Upper lobe of right lung (tissue), 1 donor: ENCODE measurements around the gene PHF2. TPM values are rescaled to one million over a fixed set of nuclear protein-coding genes. Genes with fewer than 3 reads are reported as not detected.

ENCODE experiments used
- ATAC-seq: fragments of 200-7000 bp; cut with Tn5 transposase; one replicate; pipeline ENCODE4 v1.9.1; 2020; ENCODE audit warnings: mild to moderate bottlenecking, moderate library complexity
- DNase-seq: peaks from one replicate; pipeline ENCODE4 v3.0.0-alpha.2; 2020
- H3K27ac ChIP-seq: fragments of 200-600 bp; one replicate; pipeline ENCODE4 v1.8.0; 2022
- H3K27me3 ChIP-seq: fragments of 200-600 bp; one replicate; pipeline ENCODE4 v1.8.0; 2022; ENCODE audit warnings: mild to moderate bottlenecking
- H3K36me3 ChIP-seq: fragments of 200-600 bp; one replicate; pipeline ENCODE4 v1.8.0; 2022
- H3K4me1 ChIP-seq: fragments of 200-600 bp; one replicate; pipeline ENCODE4 v1.8.0; 2022
- H3K4me3 ChIP-seq: fragments of 200-600 bp; one replicate; pipeline ENCODE4 v1.8.0; 2022; ENCODE audit warnings: mild to moderate bottlenecking
- H3K9me3 ChIP-seq: fragments of 200-600 bp; one replicate; pipeline ENCODE4 v1.8.0; 2022
- intact Hi-C: fragments of 100-400 bp; cut with DNase I; formaldehyde crosslinking; loops from one replicate; pipeline ENCODE4 v1.11.0; 2022
- total RNA-seq: library from RNA; stranded (reverse); fragmentation: NEBNext Ultra II Directional; extraction: Animal tissue kit (Norgen Biotek cat#: 25700); gene quantifications from one replicate; pipeline ENCODE4 v1.2.1, GENCODE V29; 2021
- TF ChIP-seq, protein P1 (sequence below): fragments of 200-600 bp; IDR thresholded peaks from one replicate; pipeline ENCODE4 v1.8.0; 2022; ENCODE audit warnings: antibody characterized with exemption
- donor health status: DM: no; HTN: yes; CAD: no; lungs with severe emphysema.

PHF2 gene
- total RNA-seq, 1 donor from 2014 or later: 37.0 TPM

DNA sequence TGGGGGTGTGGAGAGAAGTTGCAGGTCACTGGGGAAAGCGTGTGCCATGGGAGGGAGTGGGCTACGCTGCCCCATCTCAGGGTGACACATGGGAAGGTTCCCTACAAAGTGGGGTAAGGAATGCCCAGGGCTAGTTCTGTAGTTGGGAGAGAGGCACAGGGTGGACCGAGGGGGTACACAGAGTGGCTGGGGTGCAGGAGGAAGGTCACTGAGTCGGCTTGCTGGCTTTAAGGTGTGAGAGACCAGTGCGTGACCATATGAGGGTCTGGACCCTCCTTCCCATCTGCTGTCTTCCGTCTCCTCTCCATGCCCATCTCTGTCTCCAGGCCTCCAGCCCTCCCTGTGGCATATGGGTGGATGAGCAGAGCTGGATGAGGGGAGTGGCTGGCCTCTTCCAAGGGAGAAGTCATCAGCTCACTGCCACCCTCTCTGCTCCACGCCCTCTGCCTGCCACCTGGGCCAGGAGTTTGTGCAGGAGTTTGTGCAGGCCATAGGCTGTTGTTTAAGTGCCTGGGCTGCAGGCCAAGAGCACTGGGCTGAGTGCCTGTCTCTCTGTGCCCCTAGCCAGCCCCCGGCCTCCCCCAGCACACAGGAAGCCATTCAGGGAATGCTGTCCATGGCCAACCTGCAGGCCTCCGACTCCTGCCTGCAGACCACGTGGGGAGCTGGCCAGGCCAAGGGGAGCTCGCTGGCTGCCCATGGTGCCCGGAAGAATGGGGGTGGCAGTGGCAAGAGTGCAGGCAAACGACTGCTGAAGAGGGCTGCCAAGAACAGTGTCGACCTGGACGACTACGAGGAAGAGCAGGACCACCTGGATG lies 96.8 kb downstream of the PHF2 start:
- Histone ChIP-seq H3K27ac (no peak overlapping the region), H3K4me1 (no peaks in the 10 kb centered on the region), H3K9me3 (no peaks in the 10 kb centered on the region), H3K36me3 (peaks cover 40% of the 10 kb centered on the region), H3K4me3 (no peak overlapping the region), H3K27me3 (no peaks in the 10 kb centered on the region)
- intact Hi-C loops: no loop called here
- TF ChIP-seq, protein P1, sequence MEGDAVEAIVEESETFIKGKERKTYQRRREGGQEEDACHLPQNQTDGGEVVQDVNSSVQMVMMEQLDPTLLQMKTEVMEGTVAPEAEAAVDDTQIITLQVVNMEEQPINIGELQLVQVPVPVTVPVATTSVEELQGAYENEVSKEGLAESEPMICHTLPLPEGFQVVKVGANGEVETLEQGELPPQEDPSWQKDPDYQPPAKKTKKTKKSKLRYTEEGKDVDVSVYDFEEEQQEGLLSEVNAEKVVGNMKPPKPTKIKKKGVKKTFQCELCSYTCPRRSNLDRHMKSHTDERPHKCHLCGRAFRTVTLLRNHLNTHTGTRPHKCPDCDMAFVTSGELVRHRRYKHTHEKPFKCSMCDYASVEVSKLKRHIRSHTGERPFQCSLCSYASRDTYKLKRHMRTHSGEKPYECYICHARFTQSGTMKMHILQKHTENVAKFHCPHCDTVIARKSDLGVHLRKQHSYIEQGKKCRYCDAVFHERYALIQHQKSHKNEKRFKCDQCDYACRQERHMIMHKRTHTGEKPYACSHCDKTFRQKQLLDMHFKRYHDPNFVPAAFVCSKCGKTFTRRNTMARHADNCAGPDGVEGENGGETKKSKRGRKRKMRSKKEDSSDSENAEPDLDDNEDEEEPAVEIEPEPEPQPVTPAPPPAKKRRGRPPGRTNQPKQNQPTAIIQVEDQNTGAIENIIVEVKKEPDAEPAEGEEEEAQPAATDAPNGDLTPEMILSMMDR: no peak
- DNase-seq: peak; percentile 59
- ATAC-seq: no peak

DNA sequence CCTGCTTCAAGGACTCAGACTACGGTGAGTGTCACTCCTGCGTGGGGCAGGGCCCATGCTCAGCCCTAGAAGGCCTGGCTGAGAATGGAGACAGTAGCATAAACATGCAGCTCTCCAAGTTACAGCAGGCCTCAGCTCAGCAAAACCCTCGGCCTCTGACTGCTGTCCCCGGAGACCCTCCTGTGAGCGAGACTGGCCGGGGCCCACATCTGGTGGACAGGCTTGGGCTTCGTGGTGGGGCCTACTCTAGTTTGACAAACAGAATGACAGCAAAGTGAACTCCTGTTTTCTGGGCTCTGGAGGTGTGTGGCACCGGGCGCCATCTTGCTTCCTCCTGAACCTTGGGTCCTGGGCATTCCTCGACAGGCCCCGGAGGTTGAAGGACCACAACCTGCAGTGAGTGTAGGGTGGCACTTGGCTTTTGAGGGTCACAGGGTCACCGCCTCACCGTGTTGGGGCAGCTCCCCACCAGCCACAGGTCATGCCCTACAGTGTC lies 97.5 kb downstream of the PHF2 start:
- H3K36me3 ChIP-seq: peaks cover 43% of the 10 kb centered on the region
- TF ChIP-seq, protein P1: no peak
- DNase-seq (peak; percentile 54), ATAC-seq (no peak)
- no peaks in the 10 kb centered on the region for H3K27me3 ChIP-seq
- H3K27ac ChIP-seq: no peak overlapping the region
- intact Hi-C loops: no loop called here
- H3K4me1 ChIP-seq: no peaks in the 10 kb centered on the region
- H3K9me3 ChIP-seq: no peaks in the 10 kb centered on the region
- H3K4me3 ChIP-seq: no peak overlapping the region

DNA sequence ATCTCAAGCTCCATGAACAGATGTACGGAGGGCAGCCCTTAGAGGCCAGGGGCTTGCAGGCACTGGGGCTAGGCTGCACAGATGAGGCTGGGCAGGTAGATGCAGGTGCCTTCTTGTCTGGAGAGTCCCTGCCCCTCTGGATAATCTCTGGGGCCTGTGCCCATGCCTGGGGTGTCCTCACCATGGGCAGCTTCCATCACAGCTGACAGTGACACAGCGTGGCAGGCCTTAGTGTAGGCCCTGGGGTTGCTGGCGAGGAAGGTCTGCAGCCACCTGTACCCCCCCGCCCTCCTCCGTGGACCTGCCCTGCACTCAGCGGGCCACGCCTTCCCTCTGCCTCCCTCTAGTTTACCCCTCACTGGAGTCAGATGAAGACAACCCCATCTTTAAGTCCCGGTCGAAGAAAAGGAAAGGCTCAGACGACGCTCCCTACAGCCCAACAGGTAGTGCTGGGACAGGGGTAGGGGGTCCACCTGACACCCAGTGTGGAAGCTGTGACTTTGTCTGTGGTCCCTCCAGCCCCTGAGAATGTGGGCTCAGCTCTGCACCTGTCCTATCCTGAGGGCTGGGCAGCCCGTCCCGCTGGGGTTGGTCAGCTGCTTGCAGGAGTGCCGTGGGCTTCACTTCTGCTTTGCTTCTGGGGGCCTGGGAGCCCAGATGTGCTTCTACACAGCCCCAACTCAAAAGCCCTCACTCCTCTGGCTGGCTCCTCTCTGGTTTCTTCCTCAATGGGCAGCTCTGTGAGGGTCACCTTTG lies 98.4 kb downstream of the PHF2 start:
- H3K36me3 ChIP-seq: peaks cover 43% of the 10 kb centered on the region
- intact Hi-C loops: no loop called here

DNA sequence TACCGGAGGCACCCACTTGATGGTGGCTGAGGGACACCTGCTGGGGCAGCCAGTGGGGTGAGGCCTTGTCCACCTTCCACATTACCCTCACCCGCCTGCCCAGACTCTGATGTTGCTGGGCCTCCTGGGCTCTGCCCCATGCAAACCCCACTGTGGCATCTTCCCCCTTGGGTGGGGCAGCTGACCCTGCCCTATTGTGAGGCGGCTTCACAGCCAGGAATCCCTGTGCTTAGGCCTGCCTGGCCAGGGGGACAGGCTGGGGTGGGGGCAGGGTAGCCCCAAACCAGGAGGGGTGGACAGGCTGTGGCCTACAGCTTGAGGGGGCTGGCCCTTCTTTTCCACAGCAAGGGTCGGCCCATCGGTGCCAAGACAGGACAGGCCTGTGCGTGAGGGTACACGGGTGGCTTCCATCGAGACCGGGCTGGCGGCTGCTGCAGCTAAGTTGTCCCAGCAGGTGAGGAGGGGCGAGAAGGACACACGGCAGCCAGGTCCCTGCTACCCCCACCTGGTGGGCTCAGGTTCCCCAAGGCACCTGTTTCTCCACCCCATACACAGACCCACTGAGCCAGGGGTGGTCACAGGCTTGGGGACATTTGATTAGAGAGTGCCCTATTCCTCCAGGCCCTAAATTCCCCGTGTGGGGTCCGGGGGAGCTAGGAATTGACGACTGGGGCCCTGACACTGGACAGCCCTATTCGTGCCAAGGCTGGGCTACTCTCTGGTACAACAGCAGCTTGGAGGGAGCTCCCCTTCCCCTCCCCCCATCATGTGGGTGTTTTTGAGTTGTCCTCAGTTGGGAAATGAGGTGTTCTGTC lies 99.2 kb downstream of the PHF2 start:
- DNase-seq (peak; percentile 55), ATAC-seq (no peak)
- H3K27me3 ChIP-seq: no peaks in the 10 kb centered on the region
- intact Hi-C loops: no loop called here
- peaks cover 43% of the 10 kb centered on the region for H3K36me3 ChIP-seq
- TF ChIP-seq, protein P1: no peak
- no peak overlapping the region for H3K4me3 ChIP-seq
- H3K9me3 ChIP-seq: no peaks in the 10 kb centered on the region
- H3K27ac ChIP-seq: no peak overlapping the region
- no peaks in the 10 kb centered on the region for H3K4me1 ChIP-seq

More for the DNA sequence above, 98.4 kb downstream of the PHF2 start:
- H3K9me3 ChIP-seq: no peaks in the 10 kb centered on the region
- no peaks in the 10 kb centered on the region for H3K4me1 ChIP-seq
- no peak for ATAC-seq
- TF ChIP-seq, protein P1: no peak
- H3K27ac ChIP-seq: no peak overlapping the region
- no peak overlapping the region for H3K4me3 ChIP-seq
- peak; percentile 40 for DNase-seq
- no peaks in the 10 kb centered on the region for H3K27me3 ChIP-seq

DNA sequence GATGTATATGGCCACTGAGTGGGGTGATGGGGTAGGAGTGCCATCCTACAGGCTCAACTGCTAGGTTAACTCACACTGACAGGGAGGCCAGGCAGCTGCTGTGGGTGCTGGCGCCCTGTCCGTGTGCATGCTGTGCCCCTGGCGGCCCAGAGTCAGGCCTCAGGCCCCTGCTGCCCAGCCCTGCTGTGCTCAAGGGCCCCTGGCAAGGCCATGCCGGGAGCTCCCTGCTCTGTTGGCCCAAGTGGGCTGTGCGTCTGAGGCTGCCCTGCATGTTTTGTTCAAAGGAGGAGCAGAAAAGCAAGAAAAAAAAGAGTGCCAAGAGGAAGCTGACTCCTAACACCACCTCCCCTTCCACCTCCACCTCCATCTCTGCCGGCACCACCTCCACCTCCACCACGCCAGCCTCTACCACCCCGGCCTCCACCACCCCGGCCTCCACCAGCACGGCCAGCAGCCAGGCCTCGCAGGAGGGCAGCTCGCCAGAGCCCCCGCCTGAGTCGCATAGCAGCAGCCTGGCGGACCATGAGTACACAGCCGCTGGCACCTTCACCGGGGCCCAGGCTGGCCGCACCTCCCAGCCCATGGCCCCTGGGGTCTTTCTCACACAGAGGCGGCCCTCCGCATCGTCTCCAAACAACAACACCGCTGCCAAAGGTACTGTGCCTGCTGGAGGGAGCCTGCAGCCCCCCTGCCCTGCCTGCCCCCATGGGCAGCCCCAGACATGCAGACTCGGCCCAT lies 100.1 kb downstream of the PHF2 start:
- TF ChIP-seq, protein P1: no peak
- Histone ChIP-seq H3K4me1 (no peaks in the 10 kb centered on the region), H3K27me3 (no peaks in the 10 kb centered on the region), H3K4me3 (no peak overlapping the region), H3K9me3 (no peaks in the 10 kb centered on the region), H3K27ac (no peak overlapping the region), H3K36me3 (peaks cover 43% of the 10 kb centered on the region)
- intact Hi-C loops: no loop called here
- DNase-seq (peak; percentile 62), ATAC-seq (no peak)
